ENCODE results near the gene ANKRD49. TPM values are rescaled to one million over a fixed set of nuclear protein-coding genes. Genes with fewer than 3 reads are reported as not detected.

Gene ANKRD49
- total RNA-seq, 2 donors from 2014 or later: 4.3 to 6.9 TPM

DNA sequence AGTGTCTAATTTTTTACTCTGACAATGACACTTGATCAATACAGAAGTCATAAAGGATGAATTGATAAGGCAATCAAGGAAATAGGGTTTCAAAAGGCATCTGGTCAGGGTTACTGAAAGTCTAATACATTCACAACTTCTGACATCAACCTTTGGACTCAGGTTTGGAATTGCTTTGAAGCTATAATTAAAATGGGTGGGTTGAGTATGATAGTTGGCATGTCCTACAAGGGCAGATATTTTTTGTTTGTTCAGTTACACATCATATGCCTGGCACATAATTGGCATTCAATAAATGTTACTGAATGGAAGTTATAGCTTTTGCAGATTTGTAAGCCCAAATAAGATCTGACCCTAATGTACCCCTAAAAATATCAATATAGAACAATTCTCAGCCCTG, 42.6 kb downstream of the ANKRD49 start:
- no peaks in the 10 kb centered on the region for H3K9me3 ChIP-seq
- no peak for DNase-seq (ENCODE audit: low spot score)
- H3K27me3 ChIP-seq: no peaks in the 10 kb centered on the region
- TF ChIP-seq, protein P1, sequence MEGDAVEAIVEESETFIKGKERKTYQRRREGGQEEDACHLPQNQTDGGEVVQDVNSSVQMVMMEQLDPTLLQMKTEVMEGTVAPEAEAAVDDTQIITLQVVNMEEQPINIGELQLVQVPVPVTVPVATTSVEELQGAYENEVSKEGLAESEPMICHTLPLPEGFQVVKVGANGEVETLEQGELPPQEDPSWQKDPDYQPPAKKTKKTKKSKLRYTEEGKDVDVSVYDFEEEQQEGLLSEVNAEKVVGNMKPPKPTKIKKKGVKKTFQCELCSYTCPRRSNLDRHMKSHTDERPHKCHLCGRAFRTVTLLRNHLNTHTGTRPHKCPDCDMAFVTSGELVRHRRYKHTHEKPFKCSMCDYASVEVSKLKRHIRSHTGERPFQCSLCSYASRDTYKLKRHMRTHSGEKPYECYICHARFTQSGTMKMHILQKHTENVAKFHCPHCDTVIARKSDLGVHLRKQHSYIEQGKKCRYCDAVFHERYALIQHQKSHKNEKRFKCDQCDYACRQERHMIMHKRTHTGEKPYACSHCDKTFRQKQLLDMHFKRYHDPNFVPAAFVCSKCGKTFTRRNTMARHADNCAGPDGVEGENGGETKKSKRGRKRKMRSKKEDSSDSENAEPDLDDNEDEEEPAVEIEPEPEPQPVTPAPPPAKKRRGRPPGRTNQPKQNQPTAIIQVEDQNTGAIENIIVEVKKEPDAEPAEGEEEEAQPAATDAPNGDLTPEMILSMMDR (IDR thresholded peaks at IDR 0.05): no peak
- peaks cover 0 to 7% of the 10 kb centered on the region in 2 donors for H3K4me1 ChIP-seq
- H3K4me3 ChIP-seq: no peak overlapping the region
- peak overlapping the region in 1 of 2 donors; percentile 19 for H3K27ac ChIP-seq
- no peaks in the 10 kb centered on the region for H3K36me3 ChIP-seq

DNA sequence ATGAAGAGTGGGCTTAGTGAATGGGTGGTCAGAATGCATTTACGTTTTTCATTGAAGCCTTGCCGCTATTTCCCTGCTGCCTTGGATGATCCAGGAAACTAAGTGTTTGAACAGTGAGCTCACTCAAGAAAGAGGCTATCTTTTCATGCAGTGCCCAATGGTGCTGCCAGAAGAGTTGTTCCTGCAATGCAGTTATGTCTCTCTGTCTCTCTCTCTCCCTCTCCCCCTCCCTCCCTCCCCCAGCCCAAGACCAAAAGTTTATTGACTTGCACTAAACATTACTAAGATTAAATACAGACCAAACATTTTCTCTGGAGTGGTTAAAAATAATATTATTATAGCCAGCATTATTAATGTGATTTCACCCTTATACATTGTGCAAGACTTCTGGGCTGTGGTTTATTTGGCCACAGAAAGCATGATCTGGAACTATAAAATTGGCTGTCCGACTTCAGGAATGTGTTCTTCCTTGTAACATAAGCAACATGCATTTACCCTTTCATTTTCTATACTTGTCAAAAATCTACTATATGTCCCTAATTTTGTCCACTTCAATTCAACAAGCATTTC, 43.3 kb downstream of the ANKRD49 start:
- Histone ChIP-seq H3K36me3 (no peaks in the 10 kb centered on the region), H3K4me3 (no peak overlapping the region), H3K4me1 (peaks cover 0 to 7% of the 10 kb centered on the region in 2 donors), H3K27ac (peak overlapping the region in 1 of 2 donors; percentile 19), H3K9me3 (no peaks in the 10 kb centered on the region), H3K27me3 (no peaks in the 10 kb centered on the region)
- TF ChIP-seq, protein P1 (IDR thresholded peaks at IDR 0.05): no peak
- no peak for DNase-seq (ENCODE audit: low spot score)

DNA sequence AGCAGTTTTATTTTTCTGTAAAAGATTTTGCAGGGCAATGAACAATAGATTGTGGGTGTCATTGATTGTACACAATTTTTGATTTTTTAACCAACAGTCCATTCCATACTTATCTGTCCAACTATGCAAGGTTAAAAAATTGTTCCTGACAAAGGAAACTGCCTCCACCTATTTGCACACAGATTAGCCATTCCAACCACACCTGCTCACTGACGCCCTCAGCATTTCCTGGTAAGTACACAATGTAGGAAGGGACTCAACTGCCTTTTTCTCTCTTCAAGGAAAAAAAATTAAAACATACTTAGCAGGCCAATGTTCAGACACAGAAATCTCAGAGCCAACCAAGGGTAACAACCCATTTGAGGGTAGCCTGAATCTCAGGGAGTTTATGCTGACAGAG, 45.6 kb downstream of the ANKRD49 start:
- DNase-seq (ENCODE audit: low spot score): no peak
- peaks cover 0 to 9% of the 10 kb centered on the region in 2 donors for H3K4me1 ChIP-seq

DNA sequence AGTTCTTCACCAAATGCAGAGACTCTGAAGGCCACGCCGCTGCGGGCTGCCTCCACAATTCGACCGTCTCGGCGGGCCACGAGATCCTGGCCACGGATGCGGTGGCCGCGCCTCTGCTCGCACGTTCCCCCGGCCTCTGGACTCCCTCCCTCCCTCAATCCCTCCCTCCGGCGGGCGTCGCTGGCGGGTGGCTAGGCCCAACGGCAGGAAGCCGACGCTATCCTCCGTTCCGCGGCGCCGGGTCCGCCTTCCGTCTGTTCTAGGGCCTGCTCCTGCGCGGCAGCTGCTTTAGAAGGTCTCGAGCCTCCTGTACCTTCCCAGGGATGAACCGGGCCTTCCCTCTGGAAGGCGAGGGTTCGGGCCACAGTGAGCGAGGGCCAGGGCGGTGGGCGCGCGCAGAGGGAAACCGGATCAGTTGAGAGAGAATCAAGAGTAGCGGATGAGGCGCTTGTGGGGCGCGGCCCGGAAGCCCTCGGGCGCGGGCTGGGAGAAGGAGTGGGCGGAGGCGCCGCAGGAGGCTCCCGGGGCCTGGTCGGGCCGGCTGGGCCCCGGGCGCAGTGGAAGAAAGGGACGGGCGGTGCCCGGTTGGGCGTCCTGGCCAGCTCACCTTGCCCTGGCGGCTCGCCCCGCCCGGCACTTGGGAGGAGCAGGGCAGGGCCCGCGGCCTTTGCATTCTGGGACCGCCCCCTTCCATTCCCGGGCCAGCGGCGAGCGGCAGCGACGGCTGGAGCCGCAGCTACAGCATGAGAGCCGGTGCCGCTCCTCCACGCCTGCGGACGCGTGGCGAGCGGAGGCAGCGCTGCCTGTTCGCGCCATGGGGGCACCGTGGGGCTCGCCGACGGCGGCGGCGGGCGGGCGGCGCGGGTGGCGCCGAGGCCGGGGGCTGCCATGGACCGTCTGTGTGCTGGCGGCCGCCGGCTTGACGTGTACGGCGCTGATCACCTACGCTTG, 50.2 kb downstream of the ANKRD49 start, which contains the start of gene FUT4:
FUT4 (plus strand) TSS at position 227 of the 951 bp plus-strand sequence; CDS start at position 440, 213 bp downstream.
- H3K4me3 ChIP-seq: peak within 1 kb of the TSS; percentile 59 to 69
- peak within 1 kb of the TSS; percentile 90 to 96 for H3K27ac ChIP-seq
- no peaks in the 10 kb centered on the region for H3K36me3 ChIP-seq
- H3K27me3 ChIP-seq: no peaks in the 10 kb centered on the region
- TF ChIP-seq, protein P1 (IDR thresholded peaks at IDR 0.05): no peak
- H3K9me3 ChIP-seq: no peaks in the 10 kb centered on the region
- H3K4me1 ChIP-seq: peaks cover 0 to 44% of the 10 kb centered on the region in 2 donors
- DNase-seq (ENCODE audit: low spot score): peak; percentile 85

More for the DNA sequence above, 45.6 kb downstream of the ANKRD49 start:
- H3K9me3 ChIP-seq: no peaks in the 10 kb centered on the region
- no peak overlapping the region for H3K4me3 ChIP-seq
- no peak overlapping the region for H3K27ac ChIP-seq
- TF ChIP-seq, protein P1 (IDR thresholded peaks at IDR 0.05): no peak
- no peaks in the 10 kb centered on the region for H3K27me3 ChIP-seq
- H3K36me3 ChIP-seq: no peaks in the 10 kb centered on the region

DNA sequence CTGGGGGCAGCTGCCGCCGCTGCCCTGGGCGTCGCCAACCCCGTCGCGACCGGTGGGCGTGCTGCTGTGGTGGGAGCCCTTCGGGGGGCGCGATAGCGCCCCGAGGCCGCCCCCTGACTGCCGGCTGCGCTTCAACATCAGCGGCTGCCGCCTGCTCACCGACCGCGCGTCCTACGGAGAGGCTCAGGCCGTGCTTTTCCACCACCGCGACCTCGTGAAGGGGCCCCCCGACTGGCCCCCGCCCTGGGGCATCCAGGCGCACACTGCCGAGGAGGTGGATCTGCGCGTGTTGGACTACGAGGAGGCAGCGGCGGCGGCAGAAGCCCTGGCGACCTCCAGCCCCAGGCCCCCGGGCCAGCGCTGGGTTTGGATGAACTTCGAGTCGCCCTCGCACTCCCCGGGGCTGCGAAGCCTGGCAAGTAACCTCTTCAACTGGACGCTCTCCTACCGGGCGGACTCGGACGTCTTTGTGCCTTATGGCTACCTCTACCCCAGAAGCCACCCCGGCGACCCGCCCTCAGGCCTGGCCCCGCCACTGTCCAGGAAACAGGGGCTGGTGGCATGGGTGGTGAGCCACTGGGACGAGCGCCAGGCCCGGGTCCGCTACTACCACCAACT, 51.0 kb downstream of the ANKRD49 start:
- H3K4me1 ChIP-seq: peaks cover 0 to 49% of the 10 kb centered on the region in 2 donors

More for the DNA sequence above, 51.0 kb downstream of the ANKRD49 start:
- TF ChIP-seq, protein P1 (IDR thresholded peaks at IDR 0.05): no peak
- Histone ChIP-seq H3K27ac (peak overlapping the region; percentile 90 to 96), H3K9me3 (no peaks in the 10 kb centered on the region), H3K27me3 (no peaks in the 10 kb centered on the region), H3K36me3 (no peaks in the 10 kb centered on the region), H3K4me3 (peak overlapping the region; percentile 59 to 69)
- no peak for DNase-seq (ENCODE audit: low spot score)
